SK-N-SH (cell line): ENCODE results near the gene ZKSCAN1. TPM values are rescaled to one million over a fixed set of nuclear protein-coding genes. Genes with fewer than 3 reads are reported as not detected.

ENCODE experiments used
- CTCF ChIA-PET: fragments of 300-600, 350-600 bp; formaldehyde crosslinking; extraction: SDS; loops from one replicate; lab custom pipeline; 2021; lab: Yijun Ruan, JAX
- POLR2A ChIA-PET: fragments of 350-600 bp; sonication (Branson Sonifier 250); formaldehyde crosslinking; extraction: SDS; loops from one replicate; lab custom pipeline; 2020; ENCODE audit warnings: antibody characterized with exemption, inconsistent platforms; lab: Yijun Ruan, JAX
- DNase-seq: peaks from one replicate; pipeline ENCODE4 v3.0.0; 2012
- H2AFZ ChIP-seq: fragments of 200-600 bp; sonication (generic); 2 replicates; pipeline ENCODE4 v1.8.1; 2016; ENCODE audit warnings: antibody characterized with exemption, mild to moderate bottlenecking, low read depth
- H3F3A ChIP-seq: fragments of 200-600 bp; sonication (generic); replicated peaks from 2 replicates; pipeline ENCODE3; 2016; ENCODE audit warnings: antibody characterized with exemption, mild to moderate bottlenecking; ENCODE audit not compliant: insufficient read depth
- H3K27ac ChIP-seq, 2 experiments: fragments of 200-500 bp in 1 of 2; fragments of 200-600 bp in 1 of 2; sonication (Bioruptor generic) in 1 of 2; sonication (generic), shearing (Covaris generic) in 1 of 2; 2 replicates each; pipeline versions ENCODE4 v1.5.1 to v1.6.1; 2014 to 2016; ENCODE audit warnings: low read depth in 2 of 2, inconsistent platforms in 1 of 2, low read length in 1 of 2, mild to moderate bottlenecking in 1 of 2, mixed read lengths in 1 of 2
- H3K27me3 ChIP-seq: fragments of 200-600 bp; sonication (generic), shearing (Covaris generic); 2 replicates; pipeline ENCODE4 v1.6.1; 2016; ENCODE audit warnings: mixed run types; ENCODE audit not compliant: insufficient read depth
- H3K36me3 ChIP-seq, 2 experiments: fragments of 200-500 bp in 1 of 2; fragments of 200-600 bp in 1 of 2; sonication (Bioruptor generic) in 1 of 2; sonication (generic) in 1 of 2; replicated peaks in 1 of 2; 2 replicates each; pipeline versions ENCODE3 to v1.5.1; 2014 to 2016; ENCODE audit warnings: low read length in 1 of 2, mild to moderate bottlenecking in 1 of 2; ENCODE audit not compliant: insufficient read depth in 2 of 2, control insufficient read depth in 1 of 2
- H3K4me1 ChIP-seq, 2 experiments: fragments of 200-500 bp in 1 of 2; fragments of 200-600 bp in 1 of 2; sonication (Bioruptor generic) in 1 of 2; sonication (generic), shearing (Covaris generic) in 1 of 2; 2 replicates each; pipeline versions ENCODE4 v1.5.1 to v1.6.1; 2014 to 2016; ENCODE audit warnings: low read depth in 1 of 2, low read length in 1 of 2, mixed run types in 1 of 2; ENCODE audit not compliant: insufficient read depth in 2 of 2, control insufficient read depth in 1 of 2
- H3K4me2 ChIP-seq: fragments of 200-600 bp; sonication (generic), shearing (Covaris generic); 2 replicates; pipeline ENCODE4 v1.6.1; 2017; ENCODE audit warnings: mixed run types
- H3K4me3 ChIP-seq, 2 experiments: fragments of 200-500 bp in 1 of 2; fragments of 200-600 bp in 1 of 2; sonication (Bioruptor generic) in 1 of 2; sonication (generic), shearing (Covaris generic) in 1 of 2; 2 replicates each; pipeline versions ENCODE4 v1.5.1 to v1.8.1; 2014 to 2016; ENCODE audit warnings: low read depth in 2 of 2, inconsistent platforms in 1 of 2, low read length in 1 of 2, mild to moderate bottlenecking in 1 of 2, mixed read lengths in 1 of 2, moderate library complexity in 1 of 2
- H3K79me2 ChIP-seq: fragments of 200-600 bp; sonication (generic); 2 replicates; pipeline ENCODE4 v1.8.1; 2017; ENCODE audit warnings: mild to moderate bottlenecking; ENCODE audit not compliant: insufficient read depth
- H3K9ac ChIP-seq: fragments of 200-600 bp; sonication (generic); 2 replicates; pipeline ENCODE4 v1.6.1; 2017; ENCODE audit warnings: mixed run types
- H3K9me2 ChIP-seq: fragments of 200-600 bp; sonication (generic); 2 replicates; pipeline ENCODE4 v1.6.1; 2017; ENCODE audit warnings: mixed run types
- H3K9me3 ChIP-seq: fragments of 200-600 bp; sonication (generic); 2 replicates; pipeline ENCODE4 v1.6.1; 2017; ENCODE audit warnings: mixed run types, mild to moderate bottlenecking, moderate library complexity
- H4K20me1 ChIP-seq: fragments of 200-600 bp; sonication (generic); 2 replicates; pipeline ENCODE4 v1.6.1; 2017; ENCODE audit warnings: mild to moderate bottlenecking, mixed run types; ENCODE audit not compliant: insufficient read depth
- CHD2 ChIP-seq: fragments of 150-350 bp; IDR thresholded peaks from 2 replicates; pipeline ENCODE4 v1.6.1; 2018; ENCODE audit warnings: low read length; ENCODE audit not compliant: partially characterized antibody
- ELF1 ChIP-seq: IDR thresholded peaks from 2 replicates; pipeline ENCODE4 v1.4.0; 2012
- EP300 ChIP-seq, 2 experiments: IDR thresholded peaks; 2 replicates each; pipeline versions ENCODE4 v1.4.0 to v1.6.1; 2012; ENCODE audit warnings: borderline replicate concordance in 1 of 2, low read depth in 1 of 2, low read length in 1 of 2
- EZH2phosphoT487 ChIP-seq: fragments of 200-600 bp; sonication (generic); IDR thresholded peaks from 2 replicates; pipeline ENCODE4 v1.6.1; 2017; ENCODE audit warnings: low read depth, mixed run types, mild to moderate bottlenecking, antibody characterized with exemption, moderate library complexity, borderline replicate concordance
- FOSL2 ChIP-seq: IDR thresholded peaks from 2 replicates; pipeline ENCODE4 v1.4.0; 2012; ENCODE audit warnings: low read depth, mild to moderate bottlenecking, moderate library complexity, borderline replicate concordance
- FOXM1 ChIP-seq: IDR thresholded peaks from 2 replicates; pipeline ENCODE4 v1.4.0; 2012; ENCODE audit warnings: low read depth, mild to moderate bottlenecking
- GATA2 ChIP-seq: sonication (generic); formaldehyde crosslinking; IDR thresholded peaks from 2 replicates; pipeline ENCODE4 v1.5.0; 2020; ENCODE audit warnings: mild to moderate bottlenecking, missing genetic modification reagents
- MEF2A ChIP-seq: IDR thresholded peaks from 2 replicates; pipeline ENCODE4 v1.4.0; 2012; ENCODE audit warnings: low read depth, borderline replicate concordance
- NFIC ChIP-seq: IDR thresholded peaks from 2 replicates; pipeline ENCODE4 v1.4.0; 2012; ENCODE audit warnings: borderline replicate concordance
- POLR2AphosphoS5 ChIP-seq: IDR thresholded peaks from 2 replicates; pipeline ENCODE4 v1.6.1; 2012; ENCODE audit warnings: low read depth, low read length
- RAD21 ChIP-seq: IDR thresholded peaks from 2 replicates; pipeline ENCODE4 v1.6.1; 2012; ENCODE audit warnings: mild to moderate bottlenecking, low read length
- RCOR1 ChIP-seq: fragments of 150-350 bp; IDR thresholded peaks from 2 replicates; pipeline ENCODE4 v1.6.1; 2017; ENCODE audit warnings: antibody characterized with exemption, low read length
- SIN3A ChIP-seq: IDR thresholded peaks from 2 replicates; pipeline ENCODE4 v1.6.1; 2012; ENCODE audit warnings: low read depth, mild to moderate bottlenecking, low read length, moderate library complexity, borderline replicate concordance
- SMC3 ChIP-seq: IDR thresholded peaks from 2 replicates; pipeline ENCODE4 v1.6.1; 2012; ENCODE audit warnings: low read depth, low read length, improper control_type of control experiment
- TAF1 ChIP-seq: IDR thresholded peaks from 2 replicates; pipeline ENCODE4 v1.6.1; 2012; ENCODE audit warnings: low read depth, mild to moderate bottlenecking, low read length, moderate library complexity, borderline replicate concordance
- USF2 ChIP-seq: fragments of 150-350 bp; IDR thresholded peaks from 2 replicates; pipeline ENCODE4 v1.6.1; 2017; ENCODE audit warnings: antibody characterized with exemption, low read length, low read depth, borderline replicate concordance
- YY1 ChIP-seq: IDR thresholded peaks from 2 replicates; pipeline ENCODE4 v1.4.0; 2012; ENCODE audit warnings: low read depth, mild to moderate bottlenecking
- ZBTB33 ChIP-seq: IDR thresholded peaks from 2 replicates; pipeline ENCODE4 v1.4.0; 2012; ENCODE audit warnings: low read depth, borderline replicate concordance
- WGBS: methylation state at CpG from one replicate; pipeline ENCODE4 v1.1.6; 2017; ENCODE audit warnings: low lambda C conversion rate; 5-methylcytosine and 5-hydroxymethylcytosine counted together
- polyA plus RNA-seq, 3 experiments: library from polyadenylated mRNA; depleted of rRNA; stranded (reverse); fragments of >200 nt; gene quantifications; 2 replicates each; pipeline ENCODE4 v1.2.3, GENCODE V29; 2012
- TF ChIP-seq, protein P1 (sequence below): IDR thresholded peaks from 2 replicates; pipeline ENCODE4 v1.4.0; 2012; ENCODE audit warnings: low read depth, borderline replicate concordance

The ZKSCAN1 gene
- polyA plus RNA-seq, 1 of the 3 experiments (the other 2 are of a cell fraction), result 21.1 TPM

DNA sequence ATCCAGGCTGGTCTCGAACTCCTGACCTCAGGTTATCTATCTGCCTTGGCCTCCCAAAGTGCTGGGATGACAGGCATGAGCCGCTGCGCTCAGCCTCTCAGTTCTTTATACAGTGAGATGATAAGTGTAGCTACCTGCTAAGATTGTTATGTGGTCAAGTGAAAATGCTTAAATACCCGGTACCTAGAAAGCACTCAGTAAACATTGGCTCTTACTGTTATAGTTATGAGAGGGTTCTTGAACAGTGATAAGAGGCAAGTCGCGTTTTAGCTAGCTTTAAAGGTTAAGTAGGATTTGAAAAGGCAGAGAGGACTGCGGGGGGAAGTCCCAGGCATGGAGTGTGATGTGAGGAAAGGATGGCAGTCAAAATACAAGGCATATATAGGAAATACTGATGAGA, 4.5 kb downstream of the ZKSCAN1 start:
- Histone ChIP-seq H3K27ac (no peak overlapping the region), H3F3A (peaks cover 1% of the 10 kb centered on the region), H3K27me3 (no peaks in the 10 kb centered on the region), H4K20me1 (peaks cover 67% of the 10 kb centered on the region), H3K4me3 (no peak overlapping the region), H3K79me2 (peaks cover 92% of the 10 kb centered on the region), H3K36me3 (peaks cover 28 to 46% of the 10 kb centered on the region in 2 experiments), H2AFZ (no peak overlapping the region), H3K9me3 (no peaks in the 10 kb centered on the region), H3K4me1 (peaks cover 0 to 10% of the 10 kb centered on the region in 2 experiments; a peak in 3 of 4 replicates), H3K9ac (no peak overlapping the region), H3K4me2 (no peak overlapping the region), H3K9me2 (no peaks in the 10 kb centered on the region)
- ChIA-PET POLR2A (interaction anchor here (1.2 kb wide), 1 partner anchor 9 kb away, joined by 4 read pairs; no protein-coding TSS in a partner anchor), CTCF (interaction anchor here (0.7 to 1.9 kb wide), 7 partner anchors 9 to 111 kb away, joined by 3 to 7 read pairs (median 4); no protein-coding TSS in a partner anchor)
- WGBS, result 95% methylated on average over 7 of the region's 7 CpGs
- TF ChIP-seq NFIC (no peak), GATA2 (no peak), EZH2phosphoT487 (no peak), SMC3 (no peak), YY1 (no peak), POLR2AphosphoS5 (no peak), FOSL2 (no peak), MEF2A (no peak), RCOR1 (no peak), ELF1 (no peak), USF2 (no peak), TAF1 (no peak), EP300 (IDR thresholded peaks at IDR 0.05; ENCODE audit: borderline replicate concordance in 1 of 2, low read depth in 1 of 2, low read length in 1 of 2) (no peak), RAD21 (no peak), SIN3A (no peak), ZBTB33 (no peak), CHD2 (no peak), FOXM1 (no peak)
- TF ChIP-seq, protein P1, sequence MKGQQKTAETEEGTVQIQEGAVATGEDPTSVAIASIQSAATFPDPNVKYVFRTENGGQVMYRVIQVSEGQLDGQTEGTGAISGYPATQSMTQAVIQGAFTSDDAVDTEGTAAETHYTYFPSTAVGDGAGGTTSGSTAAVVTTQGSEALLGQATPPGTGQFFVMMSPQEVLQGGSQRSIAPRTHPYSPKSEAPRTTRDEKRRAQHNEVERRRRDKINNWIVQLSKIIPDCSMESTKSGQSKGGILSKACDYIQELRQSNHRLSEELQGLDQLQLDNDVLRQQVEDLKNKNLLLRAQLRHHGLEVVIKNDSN, result no peak
- no peak for DNase-seq
